Epithelial cell of esophagus (primary cell): ENCODE measurements around the gene CLTCL1.
A peak's percentile ranks its signal among the peaks of the same experiment; 100 is the strongest.
"Not testable (repeated sequence)": the region's sequence is repeated elsewhere in the genome, so short reads cannot be mapped to it uniquely, and the experiment has no call there.

ENCODE experiments used
- DNase-seq: peaks from one replicate; pipeline ENCODE4 v3.0.0; 2010; ENCODE audit warnings: low read depth
- H3K4me3 ChIP-seq: 2 replicates; pipeline ENCODE4 v1.5.1; 2011; ENCODE audit warnings: mild to moderate bottlenecking, low read length, control low read depth
- CTCF ChIP-seq: IDR thresholded peaks from 2 replicates; pipeline ENCODE4 v1.5.1; 2011; ENCODE audit warnings: low read depth, mild to moderate bottlenecking, low read length, control low read depth, inconsistent platforms; ENCODE audit not compliant: insufficient read depth; ENCODE audit errors: missing control alignments

CLTCL1 gene

GRCh38 chr22:19169002-19169946 lies 122.2 kb downstream of the CLTCL1 start:
- H3K4me3 ChIP-seq = peak overlapping the region; percentile 27
- no peak for DNase-seq

GRCh38 chr22:19168088-19168890 lies 123.2 kb downstream of the CLTCL1 start:
- TF ChIP-seq CTCF = peak; percentile 10
- DNase-seq = no peak
- H3K4me3 ChIP-seq = no peak overlapping the region

More at GRCh38 chr22:19169002-19169946, 122.2 kb downstream of the CLTCL1 start:
- no peak for TF ChIP-seq CTCF

- TF ChIP-seq CTCF = no peak
- no peak overlapping the region for H3K4me3 ChIP-seq
- no peak for DNase-seq
Measured at GRCh38 chr22:19167106-19167869, 124.2 kb downstream of the CLTCL1 start.

GRCh38 chr22:19166421-19166820 lies 125.1 kb downstream of the CLTCL1 start:
- H3K4me3 ChIP-seq = no peak overlapping the region
- TF ChIP-seq CTCF = no peak
- DNase-seq = no peak

- H3K4me3 ChIP-seq = no peak overlapping the region
- no peak for TF ChIP-seq CTCF
- DNase-seq = no peak
Measured at GRCh38 chr22:19164425-19164824, 127.1 kb downstream of the CLTCL1 start.

GRCh38 chr22:19158649-19159048 lies 132.9 kb downstream of the CLTCL1 start:
- DNase-seq, H3K4me3 ChIP-seq: not testable (repeated sequence)

- not testable (repeated sequence) for H3K4me3 ChIP-seq, DNase-seq
Measured at GRCh38 chr22:19156109-19156508, 135.4 kb downstream of the CLTCL1 start.
